B cell (primary cell): Measurements from ENCODE around the gene KIF27. TPM values are rescaled to one million over a fixed set of nuclear protein-coding genes. Genes with fewer than 3 reads are reported as not detected.

ENCODE experiments used
- ATAC-seq: fragments of 200-7000 bp; cut with Tn5 transposase; one replicate; pipeline ENCODE4 v1.10.0; 2021; ENCODE audit warnings: low read depth, mild to moderate bottlenecking, moderate number of reproducible peaks, moderate library complexity
- CTCF ChIA-PET: fragments of 350-600 bp; sonication (Branson Sonifier 250); formaldehyde crosslinking; loops from one replicate; lab custom pipeline; 2021; ENCODE audit warnings: antibody characterized with exemption, inconsistent platforms; lab: Charles Lee
- POLR2A ChIA-PET: fragments of 350-600 bp; sonication (Branson Sonifier 250); formaldehyde crosslinking; loops from one replicate; lab custom pipeline; 2021; ENCODE audit warnings: antibody characterized with exemption; lab: Charles Lee
- DNase-seq: peaks from one replicate; pipeline ENCODE4 v3.0.0; 2013
- H2AFZ ChIP-seq: 2 replicates; pipeline ENCODE4 v1.6.1; 2012; ENCODE audit warnings: mild to moderate bottlenecking, low read depth, low read length; ENCODE audit not compliant: insufficient read depth, poor library complexity, severe bottlenecking
- H3K27ac ChIP-seq, 2 donors: 1 replicate in 1 of 2; 2 replicates in 1 of 2; pipeline ENCODE4 v1.5.1; 2012 to 2013; ENCODE audit warnings: low read length in 2 of 2, mild to moderate bottlenecking in 2 of 2, moderate library complexity in 1 of 2
- H3K27me3 ChIP-seq, 4 experiments: fragments of 200-600 bp in 1 of 4; sonication (generic) in 1 of 4; replicated peaks in 1 of 4; 1 replicate in 2 of 4; 2 replicates in 2 of 4; pipeline versions ENCODE4 v1.6.1 to v1.7.0; 2013 to 2016; ENCODE audit warnings: low read length in 3 of 4, mild to moderate bottlenecking in 2 of 4, mixed read lengths in 1 of 4, moderate library complexity in 1 of 4; ENCODE audit not compliant: insufficient read depth in 4 of 4, control insufficient read depth in 3 of 4; ENCODE audit errors: control extremely low read depth in 1 of 4
- H3K36me3 ChIP-seq, 2 experiments: replicated peaks in 1 of 2; 1 replicate in 1 of 2; 2 replicates in 1 of 2; pipeline versions ENCODE4 v1.6.1 to v1.7.1; 2013; ENCODE audit warnings: low read length in 1 of 2; ENCODE audit not compliant: insufficient read depth in 2 of 2, control insufficient read depth in 1 of 2; ENCODE audit errors: control extremely low read depth in 1 of 2, extremely low read depth in 1 of 2
- H3K4me1 ChIP-seq, 2 donors: fragments of 200-600 bp in 1 of 2; sonication (generic) in 1 of 2; 1 replicate in 1 of 2; 2 replicates in 1 of 2; pipeline versions ENCODE4 v1.5.1 to v1.6.1; 2013 to 2017; ENCODE audit warnings: low read length in 2 of 2; ENCODE audit not compliant: control insufficient read depth in 2 of 2, insufficient read depth in 2 of 2
- H3K4me2 ChIP-seq: replicated peaks from 2 replicates; pipeline ENCODE3; 2012; ENCODE audit warnings: mild to moderate bottlenecking, low read depth, low read length; ENCODE audit not compliant: poor library complexity, severe bottlenecking
- H3K4me3 ChIP-seq, 5 experiments: fragments of 200-600 bp in 1 of 5; sonication (generic) in 1 of 5; 1 replicate in 3 of 5; 2 replicates in 2 of 5; pipeline versions ENCODE4 v1.5.1 to v1.7.0; 2011 to 2016; ENCODE audit warnings: low read length in 4 of 5, mild to moderate bottlenecking in 4 of 5, low read depth in 2 of 5, control low read depth in 1 of 5, moderate library complexity in 1 of 5; ENCODE audit not compliant: insufficient read depth in 1 of 5; ENCODE audit errors: control extremely low read depth in 1 of 5, extremely low read depth in 1 of 5
- H3K79me2 ChIP-seq: fragments of 200-600 bp; sonication (generic); one replicate; pipeline ENCODE4 v1.6.0; 2016; ENCODE audit warnings: low read length; ENCODE audit not compliant: control insufficient read depth, insufficient read depth
- H3K9ac ChIP-seq: fragments of 200-600 bp; sonication (generic); 2 replicates; pipeline ENCODE4 v1.6.1; 2017; ENCODE audit warnings: mild to moderate bottlenecking, low read length, moderate library complexity
- H3K9me3 ChIP-seq, 3 donors: one replicate each; pipeline versions ENCODE4 v1.6.1 to v1.7.1; 2013; ENCODE audit warnings: low read length in 2 of 3; ENCODE audit not compliant: control insufficient read depth in 2 of 3, insufficient read depth in 1 of 3; ENCODE audit errors: control extremely low read depth in 1 of 3
- H4K20me1 ChIP-seq: 2 replicates; pipeline ENCODE4 v1.6.0; 2012; ENCODE audit warnings: mild to moderate bottlenecking, low read length; ENCODE audit not compliant: insufficient read depth, control insufficient read depth, poor library complexity, severe bottlenecking
- H3K27ac Mint-ChIP-seq: one replicate; pipeline ENCODE4 v1.8.0; 2021; ENCODE audit warnings: mixed read lengths
- H3K27me3 Mint-ChIP-seq: one replicate; pipeline ENCODE4 v1.8.0; 2021; ENCODE audit warnings: mixed read lengths
- H3K4me1 Mint-ChIP-seq: one replicate; pipeline ENCODE4 v1.8.0; 2021; ENCODE audit warnings: mixed read lengths
- H3K4me3 Mint-ChIP-seq: one replicate; pipeline ENCODE4 v1.8.0; 2021; ENCODE audit warnings: mixed read lengths
- H3K9me3 Mint-ChIP-seq: one replicate; pipeline ENCODE4 v1.8.0; 2022; ENCODE audit warnings: mixed read lengths; ENCODE audit not compliant: insufficient read depth
- EZH2 ChIP-seq: IDR thresholded peaks from 2 replicates; pipeline ENCODE4 v1.6.1; 2012; ENCODE audit warnings: borderline replicate concordance, low read depth, mild to moderate bottlenecking, moderate library complexity, low read length; ENCODE audit not compliant: insufficient read depth, poor library complexity, severe bottlenecking
- WGBS: methylation state at CpG from one replicate; pipeline ENCODE4 v1.1.5; 2013; ENCODE audit warnings: missing lambda C conversion rate; ENCODE audit not compliant: insufficient coverage; 5-methylcytosine and 5-hydroxymethylcytosine counted together
- intact Hi-C: fragments of 100-400 bp; cut with micrococcal nuclease; formaldehyde crosslinking; loops from one replicate; pipeline ENCODE4 v1.10.0; 2022
- polyA plus RNA-seq: library from polyadenylated mRNA; depleted of rRNA; stranded (reverse); fragments of >200 nt; gene quantifications from 2 replicates; pipeline ENCODE4 v1.2.3, GENCODE V29; 2012
- total RNA-seq, 2 donors: library from RNA; stranded (reverse); fragments of 120-200 nt in 1 of 2; gene quantifications; 1 replicate in 1 of 2; 2 replicates in 1 of 2; pipeline versions ENCODE4 v1.2.3 to v1.2.4, GENCODE V29; 2013 to 2022
- TF ChIP-seq, protein P1 (sequence below): fragments of 200-600 bp; IDR thresholded peaks from one replicate; pipeline ENCODE4 v1.8.0; 2022; ENCODE audit warnings: antibody characterized with exemption, mild to moderate bottlenecking

KIF27 gene
- total and polyA plus RNA-seq, 2 donors (not counting 1 experiment from before 2014, with no cell fraction given), result 0.76 to 10.0 TPM

DNA sequence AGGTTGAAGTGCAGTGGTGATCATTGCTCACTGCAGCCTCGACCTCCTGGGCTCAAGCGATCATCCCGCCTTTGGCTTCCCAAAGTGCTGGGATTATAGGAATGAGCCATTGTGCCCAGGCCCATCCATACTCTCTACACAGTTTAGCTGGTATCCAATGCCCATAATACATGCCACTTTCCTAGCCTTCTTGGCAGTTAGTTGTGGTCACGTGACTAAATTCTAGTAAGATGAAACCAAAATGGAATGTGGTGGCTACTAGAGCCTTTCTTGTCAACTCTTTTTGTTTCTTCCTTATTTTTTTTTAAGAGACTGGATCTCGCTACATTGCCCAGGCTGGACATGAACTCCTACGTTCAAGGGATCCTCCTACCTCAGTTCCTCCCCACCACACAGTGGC is 15.3 kb upstream of the KIF27 start:
- no peaks in the 10 kb centered on the region for H3K79me2 ChIP-seq
- intact Hi-C loops, result no loop called here
- Mint-ChIP-seq H3K4me1 (no peaks in the 10 kb centered on the region), H3K27me3 (no peaks in the 10 kb centered on the region), H3K4me3 (no peak overlapping the region), H3K9me3 (no peaks in the 10 kb centered on the region), H3K27ac (no peak overlapping the region)
- H3K4me2 ChIP-seq, result no peak overlapping the region
- no peak overlapping the region for H3K27ac ChIP-seq
- no peak for TF ChIP-seq EZH2
- TF ChIP-seq, protein P1, sequence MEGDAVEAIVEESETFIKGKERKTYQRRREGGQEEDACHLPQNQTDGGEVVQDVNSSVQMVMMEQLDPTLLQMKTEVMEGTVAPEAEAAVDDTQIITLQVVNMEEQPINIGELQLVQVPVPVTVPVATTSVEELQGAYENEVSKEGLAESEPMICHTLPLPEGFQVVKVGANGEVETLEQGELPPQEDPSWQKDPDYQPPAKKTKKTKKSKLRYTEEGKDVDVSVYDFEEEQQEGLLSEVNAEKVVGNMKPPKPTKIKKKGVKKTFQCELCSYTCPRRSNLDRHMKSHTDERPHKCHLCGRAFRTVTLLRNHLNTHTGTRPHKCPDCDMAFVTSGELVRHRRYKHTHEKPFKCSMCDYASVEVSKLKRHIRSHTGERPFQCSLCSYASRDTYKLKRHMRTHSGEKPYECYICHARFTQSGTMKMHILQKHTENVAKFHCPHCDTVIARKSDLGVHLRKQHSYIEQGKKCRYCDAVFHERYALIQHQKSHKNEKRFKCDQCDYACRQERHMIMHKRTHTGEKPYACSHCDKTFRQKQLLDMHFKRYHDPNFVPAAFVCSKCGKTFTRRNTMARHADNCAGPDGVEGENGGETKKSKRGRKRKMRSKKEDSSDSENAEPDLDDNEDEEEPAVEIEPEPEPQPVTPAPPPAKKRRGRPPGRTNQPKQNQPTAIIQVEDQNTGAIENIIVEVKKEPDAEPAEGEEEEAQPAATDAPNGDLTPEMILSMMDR, result no peak
- DNase-seq (no peak), ATAC-seq (no peak)
- H3K4me3 ChIP-seq, result no peak overlapping the region
- H3K9ac ChIP-seq, result no peak overlapping the region
- 87% methylated on average over 5 of the region's 6 CpGs for WGBS
- no peaks in the 10 kb centered on the region for H3K27me3 ChIP-seq
- ChIA-PET POLR2A (no interaction called here), CTCF (interaction anchor here (0.7 to 3.6 kb wide), 9 partner anchors 26 to 380 kb away, joined by 3 to 54 read pairs (median 8); no protein-coding TSS in a partner anchor)
- peaks cover 2% of the 10 kb centered on the region in 2 experiments for H3K36me3 ChIP-seq
- no peak overlapping the region for H2AFZ ChIP-seq
- H3K9me3 ChIP-seq, result no peaks in the 10 kb centered on the region
- no peaks in the 10 kb centered on the region for H4K20me1 ChIP-seq
- no peaks in the 10 kb centered on the region for H3K4me1 ChIP-seq

DNA sequence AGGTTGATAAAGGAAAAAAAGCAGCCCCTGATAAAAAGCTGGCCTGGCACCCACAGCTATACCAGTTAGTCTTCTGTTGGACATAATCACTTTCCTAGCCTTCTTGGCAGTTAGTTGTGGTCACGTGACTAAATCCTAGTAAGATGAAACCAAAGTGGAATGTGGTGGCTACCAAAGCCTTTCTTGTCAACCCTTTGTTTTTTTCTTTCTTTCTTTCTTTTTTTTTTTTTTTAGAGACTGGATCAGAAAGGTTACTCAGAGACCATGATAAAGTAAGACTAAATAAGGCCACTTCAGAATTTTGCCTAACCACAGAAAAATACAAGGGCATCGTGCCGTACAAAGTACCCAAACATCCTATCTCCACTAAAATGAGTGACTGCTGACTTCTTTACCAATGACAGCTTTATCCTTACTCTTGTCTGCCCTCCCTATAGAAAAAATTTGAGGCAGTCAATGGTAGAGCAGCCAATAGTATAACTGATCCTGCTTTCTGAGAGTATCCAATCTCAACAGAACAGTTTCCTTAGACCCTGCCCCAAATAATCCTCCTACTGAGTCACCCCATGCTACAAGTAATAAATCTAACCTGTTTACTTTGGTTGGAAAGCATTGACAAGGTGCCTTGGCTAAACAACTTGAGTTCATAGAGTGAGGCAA is 14.2 kb upstream of the KIF27 start:
- no peak overlapping the region for H3K4me3 ChIP-seq
- H3K4me1 Mint-ChIP-seq, result no peaks in the 10 kb centered on the region
- no peaks in the 10 kb centered on the region for H4K20me1 ChIP-seq
- no peak overlapping the region for H3K4me2 ChIP-seq
- no peaks in the 10 kb centered on the region for H3K9me3 Mint-ChIP-seq
- no peaks in the 10 kb centered on the region for H3K9me3 ChIP-seq
- TF ChIP-seq EZH2, result no peak
- TF ChIP-seq, protein P1, result no peak
- H3K4me1 ChIP-seq, result no peaks in the 10 kb centered on the region
- ChIA-PET CTCF (interaction anchor here (0.9 to 3.6 kb wide), 5 partner anchors 11 to 379 kb away, joined by 3 to 54 read pairs (median 3); no protein-coding TSS in a partner anchor), POLR2A (no interaction called here)
- WGBS, result 92% methylated on average over 2 of the region's 3 CpGs
- H3K9ac ChIP-seq, result no peak overlapping the region
- no peak overlapping the region for H3K27ac Mint-ChIP-seq
- intact Hi-C loops, result no loop called here
- H2AFZ ChIP-seq, result no peak overlapping the region
- no peaks in the 10 kb centered on the region for H3K79me2 ChIP-seq
- no peak for ATAC-seq
- H3K27ac ChIP-seq, result no peak overlapping the region
- H3K36me3 ChIP-seq, result peaks cover under 1 to 2% of the 10 kb centered on the region in 2 experiments
- no peak overlapping the region for H3K4me3 Mint-ChIP-seq
- DNase-seq, result no peak
- no peaks in the 10 kb centered on the region for H3K27me3 ChIP-seq
- no peaks in the 10 kb centered on the region for H3K27me3 Mint-ChIP-seq
